ENCODE measurements around the gene MAT2B.

DNA sequence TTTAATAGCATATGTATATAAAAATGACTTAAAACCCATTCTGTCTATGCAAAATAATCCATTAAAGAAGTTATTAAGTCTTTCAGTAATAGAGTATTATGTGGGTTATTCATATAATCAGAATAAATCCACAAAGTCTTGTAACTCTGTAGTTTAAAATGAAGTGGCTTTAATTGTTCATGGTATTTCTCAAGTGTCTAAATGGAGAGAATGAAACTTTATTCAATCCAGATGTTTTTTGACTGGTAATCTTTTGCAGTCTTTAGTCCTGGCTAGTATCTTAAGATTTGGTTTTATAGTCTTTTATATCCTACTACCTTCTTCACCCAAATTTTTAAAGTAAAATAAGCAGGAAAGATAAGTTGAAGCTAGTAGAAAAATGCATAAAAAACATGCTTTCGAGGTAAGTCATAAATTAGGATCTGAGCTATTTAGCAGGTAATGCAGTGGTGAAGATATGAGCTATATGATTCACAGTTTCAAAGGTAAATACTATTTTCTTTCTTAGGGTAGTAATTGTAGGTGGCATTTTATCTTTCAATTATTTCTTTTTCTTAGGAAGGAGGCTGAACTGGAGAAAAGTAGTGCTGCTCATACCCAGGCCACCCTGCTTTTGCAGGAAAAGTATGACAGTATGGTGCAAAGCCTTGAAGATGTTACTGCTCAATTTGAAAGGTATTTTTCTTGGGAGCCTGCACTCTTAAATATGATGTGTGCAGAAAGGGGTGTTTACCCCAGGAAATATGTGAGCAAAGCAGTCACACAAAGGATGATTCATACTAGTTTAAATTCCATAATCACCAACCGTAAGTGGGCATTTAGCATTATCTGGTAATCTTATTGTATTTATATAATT is 27.1 kb upstream of the MAT2B start:
- TF ChIP-seq, protein P1, sequence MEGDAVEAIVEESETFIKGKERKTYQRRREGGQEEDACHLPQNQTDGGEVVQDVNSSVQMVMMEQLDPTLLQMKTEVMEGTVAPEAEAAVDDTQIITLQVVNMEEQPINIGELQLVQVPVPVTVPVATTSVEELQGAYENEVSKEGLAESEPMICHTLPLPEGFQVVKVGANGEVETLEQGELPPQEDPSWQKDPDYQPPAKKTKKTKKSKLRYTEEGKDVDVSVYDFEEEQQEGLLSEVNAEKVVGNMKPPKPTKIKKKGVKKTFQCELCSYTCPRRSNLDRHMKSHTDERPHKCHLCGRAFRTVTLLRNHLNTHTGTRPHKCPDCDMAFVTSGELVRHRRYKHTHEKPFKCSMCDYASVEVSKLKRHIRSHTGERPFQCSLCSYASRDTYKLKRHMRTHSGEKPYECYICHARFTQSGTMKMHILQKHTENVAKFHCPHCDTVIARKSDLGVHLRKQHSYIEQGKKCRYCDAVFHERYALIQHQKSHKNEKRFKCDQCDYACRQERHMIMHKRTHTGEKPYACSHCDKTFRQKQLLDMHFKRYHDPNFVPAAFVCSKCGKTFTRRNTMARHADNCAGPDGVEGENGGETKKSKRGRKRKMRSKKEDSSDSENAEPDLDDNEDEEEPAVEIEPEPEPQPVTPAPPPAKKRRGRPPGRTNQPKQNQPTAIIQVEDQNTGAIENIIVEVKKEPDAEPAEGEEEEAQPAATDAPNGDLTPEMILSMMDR (IDR thresholded peaks at IDR 0.05; ENCODE audit: insufficient read depth, low read length), result no peak
- TF ChIP-seq POLR2AphosphoS5 (IDR thresholded peaks at IDR 0.05; ENCODE audit: low read depth), result no peak
- no peak for TF ChIP-seq GABPA (IDR thresholded peaks at IDR 0.05; ENCODE audit: low read depth)
- TF ChIP-seq, protein P2, sequence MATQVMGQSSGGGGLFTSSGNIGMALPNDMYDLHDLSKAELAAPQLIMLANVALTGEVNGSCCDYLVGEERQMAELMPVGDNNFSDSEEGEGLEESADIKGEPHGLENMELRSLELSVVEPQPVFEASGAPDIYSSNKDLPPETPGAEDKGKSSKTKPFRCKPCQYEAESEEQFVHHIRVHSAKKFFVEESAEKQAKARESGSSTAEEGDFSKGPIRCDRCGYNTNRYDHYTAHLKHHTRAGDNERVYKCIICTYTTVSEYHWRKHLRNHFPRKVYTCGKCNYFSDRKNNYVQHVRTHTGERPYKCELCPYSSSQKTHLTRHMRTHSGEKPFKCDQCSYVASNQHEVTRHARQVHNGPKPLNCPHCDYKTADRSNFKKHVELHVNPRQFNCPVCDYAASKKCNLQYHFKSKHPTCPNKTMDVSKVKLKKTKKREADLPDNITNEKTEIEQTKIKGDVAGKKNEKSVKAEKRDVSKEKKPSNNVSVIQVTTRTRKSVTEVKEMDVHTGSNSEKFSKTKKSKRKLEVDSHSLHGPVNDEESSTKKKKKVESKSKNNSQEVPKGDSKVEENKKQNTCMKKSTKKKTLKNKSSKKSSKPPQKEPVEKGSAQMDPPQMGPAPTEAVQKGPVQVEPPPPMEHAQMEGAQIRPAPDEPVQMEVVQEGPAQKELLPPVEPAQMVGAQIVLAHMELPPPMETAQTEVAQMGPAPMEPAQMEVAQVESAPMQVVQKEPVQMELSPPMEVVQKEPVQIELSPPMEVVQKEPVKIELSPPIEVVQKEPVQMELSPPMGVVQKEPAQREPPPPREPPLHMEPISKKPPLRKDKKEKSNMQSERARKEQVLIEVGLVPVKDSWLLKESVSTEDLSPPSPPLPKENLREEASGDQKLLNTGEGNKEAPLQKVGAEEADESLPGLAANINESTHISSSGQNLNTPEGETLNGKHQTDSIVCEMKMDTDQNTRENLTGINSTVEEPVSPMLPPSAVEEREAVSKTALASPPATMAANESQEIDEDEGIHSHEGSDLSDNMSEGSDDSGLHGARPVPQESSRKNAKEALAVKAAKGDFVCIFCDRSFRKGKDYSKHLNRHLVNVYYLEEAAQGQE (IDR thresholded peaks at IDR 0.05; ENCODE audit: insufficient replicate concordance, low read depth), result no peak
- TF ChIP-seq SPI1 (IDR thresholded peaks at IDR 0.05; ENCODE audit: borderline replicate concordance, low read depth), result no peak

Data from HL-60 (cell line).